Activated CD8-positive, alpha-beta memory T cell treated with anti-CD3 and anti-CD28 coated beads, Interleukin-2, amount 50 U/mL, for 1 hour (primary cell): ENCODE measurements around the gene CDH16.
"Not testable (repeated sequence)": the region's sequence is repeated elsewhere in the genome, so short reads cannot be mapped to it uniquely, and the experiment has no call there.

Source experiments
- DNase-seq: peaks from one replicate; pipeline ENCODE4 v3.0.0-alpha.2; 2020; ENCODE audit errors: extremely low read depth

CDH16 gene

DNA sequence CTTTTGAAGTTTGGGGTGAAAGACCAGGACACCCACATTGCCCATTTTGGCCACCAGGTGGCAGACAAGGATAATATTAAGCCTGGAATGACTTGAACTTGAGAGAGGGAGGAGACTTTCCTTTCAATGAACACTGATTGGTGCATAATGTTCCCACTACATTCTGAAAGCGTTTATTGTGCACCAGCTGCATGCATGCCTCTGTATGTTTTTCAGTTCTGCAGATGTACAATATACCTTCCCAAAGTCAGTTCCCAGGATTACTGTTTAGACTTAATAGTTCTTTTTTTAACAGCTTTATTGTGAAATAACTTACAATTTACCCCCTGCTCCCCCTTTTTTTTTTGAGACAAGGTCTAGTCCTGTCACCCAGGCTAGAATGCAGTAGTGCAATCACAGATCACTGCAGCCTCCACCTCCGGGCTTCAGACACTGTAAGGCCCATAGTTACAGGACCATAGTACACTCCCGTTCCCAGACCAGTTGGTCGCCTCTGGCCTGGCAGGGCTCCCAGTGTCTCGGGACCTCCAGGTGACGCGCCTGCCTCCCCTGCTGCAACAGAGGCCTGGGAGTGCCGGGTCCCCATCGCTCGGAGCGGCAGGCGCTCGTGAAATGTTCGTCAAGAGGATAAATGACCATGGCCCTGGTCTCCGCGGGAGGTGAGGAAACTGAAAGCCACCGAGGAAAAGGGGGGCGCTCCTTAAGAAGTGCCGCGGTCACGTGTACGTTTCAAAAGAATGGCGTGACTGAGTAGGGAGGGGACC lies 28.8 kb upstream of the CDH16 start:
- peak; percentile 43 for DNase-seq

DNA sequence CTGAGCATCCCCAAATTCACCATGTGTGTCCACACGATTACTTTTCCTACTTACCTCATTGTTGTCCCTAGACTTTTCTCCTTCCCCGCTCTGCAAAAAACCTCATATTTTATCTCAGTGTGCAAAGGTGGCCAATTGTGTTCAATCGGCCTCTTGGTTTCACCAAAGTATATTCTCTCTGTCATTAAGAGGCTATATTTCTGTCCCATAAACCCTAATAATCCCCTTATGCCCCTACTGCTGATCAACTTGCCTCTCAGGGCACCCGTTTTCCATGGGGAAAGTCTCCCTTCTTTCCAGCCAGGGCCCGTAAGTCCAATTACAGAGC lies 28.3 kb upstream of the CDH16 start:
- DNase-seq, result no peak

- no peak for DNase-seq
Measured at GRCh38 chr16:66946541-66946940, 27.9 kb upstream of the CDH16 start.

DNA sequence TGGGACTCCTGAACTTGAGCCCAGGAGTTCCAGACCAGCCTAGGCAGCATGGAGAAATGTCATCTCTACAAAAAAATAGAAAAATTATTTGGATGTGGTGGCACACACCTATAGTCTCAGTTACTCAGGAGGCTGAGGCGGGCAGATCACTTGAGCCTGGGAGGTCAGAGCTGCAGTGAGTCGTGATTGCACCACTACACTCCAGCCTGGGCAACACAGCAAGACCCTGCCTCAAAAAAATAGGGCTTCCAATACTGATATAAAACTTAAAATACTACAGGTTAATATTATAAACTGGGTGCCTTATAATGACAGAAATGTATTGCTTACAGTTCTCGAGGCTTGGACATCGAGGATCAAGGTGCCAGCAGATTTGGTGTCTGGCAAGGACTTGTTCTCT lies 27.3 kb upstream of the CDH16 start:
- DNase-seq, result no peak

- not testable (repeated sequence) for DNase-seq
Measured at GRCh38 chr16:66944971-66945370, 26.3 kb upstream of the CDH16 start.

DNA sequence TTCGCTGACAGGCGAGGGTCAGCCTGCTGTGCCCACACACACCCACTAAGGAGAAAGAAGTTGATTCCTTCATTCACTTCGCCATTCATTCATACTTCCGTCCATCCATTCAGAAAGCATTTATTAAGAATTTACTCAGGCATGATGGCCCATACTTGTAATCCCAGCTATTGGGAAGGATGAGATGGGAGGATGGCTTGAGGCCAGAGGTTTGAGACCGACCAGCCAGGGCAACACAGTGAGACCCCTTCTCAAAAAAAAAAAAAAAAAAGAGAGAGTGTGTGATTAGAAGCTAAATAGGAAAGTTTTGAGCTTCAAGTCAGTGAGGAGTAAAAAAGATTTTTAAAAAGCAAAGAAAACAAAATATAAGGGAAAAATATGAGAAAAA lies 25.4 kb upstream of the CDH16 start:
- no peak for DNase-seq

DNA sequence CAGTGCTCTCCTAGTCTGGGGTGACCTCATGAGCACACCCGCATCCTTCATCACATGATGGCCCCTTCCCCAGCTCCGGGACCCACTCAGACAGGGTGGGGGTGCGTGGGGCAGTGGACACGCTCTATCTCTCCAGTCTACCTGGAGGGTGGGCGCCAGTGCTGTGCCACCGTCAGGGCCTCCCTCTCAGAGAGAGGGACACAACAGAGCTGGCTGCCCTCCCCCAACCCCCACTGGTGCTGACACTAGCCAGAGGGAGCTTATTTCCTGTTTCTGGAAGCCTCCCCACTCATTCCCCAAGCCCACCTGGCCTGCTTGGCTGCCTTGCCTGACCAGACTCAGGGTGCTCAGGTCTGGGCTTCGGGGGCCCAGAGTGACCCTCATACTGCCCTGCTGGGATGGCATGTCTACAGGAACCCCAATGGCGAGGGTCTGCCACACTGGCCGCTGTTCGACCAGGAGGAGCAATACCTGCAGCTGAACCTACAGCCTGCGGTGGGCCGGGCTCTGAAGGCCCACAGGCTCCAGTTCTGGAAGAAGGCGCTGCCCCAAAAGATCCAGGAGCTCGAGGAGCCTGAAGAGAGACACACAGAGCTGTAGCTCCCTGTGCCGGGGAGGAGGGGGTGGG lies 24.9 kb upstream of the CDH16 start:
- no peak for DNase-seq

GRCh38 chr16:66942981-66943380 lies 24.3 kb upstream of the CDH16 start:
- DNase-seq, result no peak

DNA sequence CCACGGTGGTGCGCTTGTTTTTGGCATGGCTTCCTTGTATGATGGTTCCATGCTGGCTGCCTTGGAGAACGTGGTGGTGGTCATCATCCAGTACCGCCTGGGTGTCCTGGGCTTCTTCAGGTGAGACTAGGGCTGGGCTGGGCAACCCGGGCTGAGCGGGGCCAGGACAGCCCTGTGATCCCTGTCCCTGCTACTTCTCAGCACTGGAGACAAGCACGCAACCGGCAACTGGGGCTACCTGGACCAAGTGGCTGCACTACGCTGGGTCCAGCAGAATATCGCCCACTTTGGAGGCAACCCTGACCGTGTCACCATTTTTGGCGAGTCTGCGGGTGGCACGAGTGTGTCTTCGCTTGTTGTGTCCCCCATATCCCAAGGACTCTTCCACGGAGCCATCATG lies 21.6 kb upstream of the CDH16 start:
- no peak for DNase-seq

- no peak for DNase-seq
Measured at GRCh38 chr16:66939366-66939765, 20.7 kb upstream of the CDH16 start.

DNA sequence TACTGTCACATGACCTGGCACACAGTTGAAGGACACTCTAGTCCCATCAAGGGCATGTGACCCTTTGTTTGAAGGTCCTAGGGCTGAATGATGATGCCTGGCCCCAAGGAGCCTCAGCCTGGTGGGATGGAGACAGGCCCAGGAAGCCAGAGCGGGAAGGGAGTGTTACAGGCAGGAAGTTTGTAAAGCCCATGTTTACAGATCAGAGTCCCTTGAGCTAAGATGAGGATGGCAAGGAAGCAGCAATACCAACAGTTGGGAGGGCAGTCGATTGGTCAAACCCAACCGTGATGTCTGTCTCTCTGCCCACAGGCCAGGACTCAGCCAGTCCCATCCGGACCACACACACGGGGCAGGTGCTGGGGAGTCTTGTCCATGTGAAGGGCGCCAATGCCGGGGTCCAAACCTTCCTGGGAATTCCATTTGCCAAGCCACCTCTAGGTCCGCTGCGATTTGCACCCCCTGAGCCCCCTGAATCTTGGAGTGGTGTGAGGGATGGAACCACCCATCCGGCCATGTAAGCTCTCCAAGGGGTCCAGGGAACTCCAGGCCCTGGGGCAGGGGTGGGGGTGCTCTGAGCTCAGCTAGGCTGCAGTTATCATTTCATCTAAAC lies 19.1 kb upstream of the CDH16 start:
- no peak for DNase-seq

- no peak for DNase-seq
Measured at GRCh38 chr16:66936889-66937554, 18.3 kb upstream of the CDH16 start.

- no peak for DNase-seq
Measured at GRCh38 chr16:66936462-66936861, 17.8 kb upstream of the CDH16 start.

GRCh38 chr16:66935314-66936011 lies 16.8 kb upstream of the CDH16 start, which contains the start of gene CES2:
CES2 (plus strand) TSS chr16:66935516; CDS start chr16:66935636, 120 bp downstream.
- no peak for DNase-seq

- DNase-seq, result not testable (repeated sequence)
Measured at GRCh38 chr16:66934839-66935313, 16.2 kb upstream of the CDH16 start.

DNA sequence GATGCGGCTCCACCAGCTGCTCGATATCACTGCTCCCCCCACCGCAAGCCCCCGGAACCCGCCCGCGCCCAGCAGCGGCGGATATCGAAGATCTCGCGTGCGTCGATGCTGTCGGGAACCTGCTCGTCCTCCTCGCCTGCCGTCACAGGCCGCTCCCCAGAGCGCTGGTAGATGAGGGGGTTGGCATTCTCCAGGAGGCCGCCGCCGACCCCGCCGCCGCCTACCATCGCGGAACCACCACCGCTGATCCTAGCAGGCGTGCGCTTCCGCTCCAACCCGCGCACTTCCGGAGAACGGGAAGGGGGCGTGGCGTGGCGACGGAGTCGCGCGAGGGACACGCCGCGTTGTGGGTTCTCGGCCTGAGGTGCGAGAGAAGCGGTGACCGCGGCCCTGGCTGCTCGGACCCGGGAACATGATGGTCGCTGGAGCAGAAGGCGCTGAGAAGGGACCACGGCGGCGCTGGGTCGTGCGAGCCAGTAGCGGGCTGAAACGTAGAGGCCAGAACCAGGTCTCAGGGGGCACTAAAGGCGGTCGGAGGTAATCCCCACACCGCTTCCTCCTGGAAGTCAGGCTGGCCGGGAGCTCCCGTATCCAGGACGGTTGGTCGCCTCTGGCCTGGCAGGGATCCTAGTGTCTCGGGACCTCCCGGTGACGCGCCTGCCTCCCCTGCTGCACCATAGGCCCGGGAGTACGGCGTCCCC lies 15.6 kb upstream of the CDH16 start, which contains the start of gene CIAO2B:
CIAO2B (minus strand) TSS at position 265 of the 701 bp plus-strand sequence; CDS start at position 227, 38 bp downstream.
- DNase-seq, result peak; percentile 58

- peak; percentile 56 for DNase-seq
Measured at GRCh38 chr16:66933776-66934137, 15.1 kb upstream of the CDH16 start.

DNA sequence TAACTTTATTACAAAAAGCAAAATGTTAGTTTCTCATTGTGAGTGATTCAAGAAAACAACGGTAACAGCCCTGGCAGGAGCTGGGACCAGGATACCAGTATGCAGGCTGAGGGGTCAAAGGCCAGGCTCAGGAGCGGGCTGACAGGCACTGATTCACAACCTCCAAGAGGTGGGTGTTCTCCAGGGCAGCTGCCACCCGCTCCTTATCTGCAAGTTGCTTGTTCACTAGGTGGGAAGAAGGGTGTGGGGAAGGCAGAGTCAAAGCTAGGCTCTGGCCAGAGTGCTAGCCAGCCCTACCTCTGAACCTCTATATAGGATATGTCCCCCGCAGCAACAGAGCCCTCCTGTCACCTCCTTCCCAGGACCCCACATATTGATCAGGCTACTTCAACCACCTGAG lies 13.4 kb upstream of the CDH16 start:
- no peak for DNase-seq

- DNase-seq, result no peak
Measured at GRCh38 chr16:66931665-66932064, 13.0 kb upstream of the CDH16 start.

DNA sequence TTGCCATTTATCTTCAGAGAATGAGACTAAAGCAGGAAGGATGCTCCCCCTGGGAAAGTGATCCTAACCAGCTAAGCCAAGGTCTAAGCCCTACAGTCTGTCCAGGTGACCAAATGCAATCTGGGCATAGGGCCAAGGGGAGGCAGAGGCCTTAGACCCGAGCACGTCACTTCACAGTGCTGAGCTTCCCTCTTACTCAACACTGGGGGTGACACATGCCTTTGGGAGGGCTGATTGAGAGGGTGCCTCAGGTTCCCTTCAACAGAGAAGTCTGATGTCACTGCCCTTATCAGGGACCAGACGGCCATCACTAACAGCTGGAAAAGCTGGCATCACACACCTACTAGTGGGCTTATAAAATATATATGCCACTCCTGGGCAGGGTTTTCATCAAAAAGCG lies 11.5 kb upstream of the CDH16 start:
- DNase-seq, result no peak

- no peak for DNase-seq
Measured at GRCh38 chr16:66928702-66929388, 10.2 kb upstream of the CDH16 start.
